Colonic mucosa (tissue), 4 donors: Measurements from ENCODE around the gene GPR162. TPM values are rescaled to one million over a fixed set of nuclear protein-coding genes. Genes with fewer than 3 reads are reported as not detected.

Experiments
- DNase-seq: peaks from one replicate; pipeline ENCODE4 v3.0.0-alpha.2; 2020
- H3K27ac ChIP-seq: fragments of 200-600 bp; one replicate; pipeline ENCODE4 v1.8.0; 2021
- H3K27me3 ChIP-seq: fragments of 200-600 bp; one replicate; pipeline ENCODE4 v1.8.0; 2021
- H3K36me3 ChIP-seq: fragments of 200-600 bp; one replicate; pipeline ENCODE4 v1.8.0; 2021
- H3K4me1 ChIP-seq: fragments of 200-600 bp; one replicate; pipeline ENCODE4 v1.8.0; 2021; ENCODE audit warnings: mild to moderate bottlenecking
- H3K4me3 ChIP-seq: fragments of 200-600 bp; one replicate; pipeline ENCODE4 v1.8.0; 2021
- H3K9ac ChIP-seq, 2 donors: one replicate each; pipeline ENCODE4 v1.7.0; 2013; ENCODE audit warnings: control low read depth in 2 of 2, low read depth in 2 of 2, low read length in 2 of 2
- H3K9me3 ChIP-seq: fragments of 200-600 bp; one replicate; pipeline ENCODE4 v1.8.0; 2021
- CTCF ChIP-seq: fragments of 200-600 bp; IDR thresholded peaks from one replicate; pipeline ENCODE4 v1.8.0; 2022; ENCODE audit warnings: antibody characterized with exemption, mild to moderate bottlenecking
- intact Hi-C: fragments of 100-400 bp; cut with DNase I; formaldehyde crosslinking; loops from one replicate; pipeline ENCODE4 v1.14.1; 2022
- total RNA-seq, 2 donors: library from RNA; stranded (reverse); fragmentation: NEBNext Ultra II Directional in 1 of 2; extraction: Animal tissue kit (Norgen Biotek cat#: 25700) in 1 of 2; gene quantifications; one replicate each; pipeline ENCODE4 v1.2.1, GENCODE V29; 2021
- donor health status: healthy.
- donor health status: DM: no; HTN: no; CAD: no.
- donor health status: DM: no; HTN: no; CAD: no.

Gene GPR162
- 1 to 10 TPM; 1.9 to 2.7 TPM for total RNA-seq

- TF ChIP-seq CTCF = no peak
- Histone ChIP-seq H3K9ac (peak within 1 kb of the TSS in 1 of 2 donors; percentile 47), H3K4me3 (peak within 1 kb of the TSS; percentile 24), H3K4me1 (no peaks in the 10 kb centered on the region), H3K36me3 (no peaks in the 10 kb centered on the region), H3K27ac (no peak within 1 kb of the TSS), H3K9me3 (no peaks in the 10 kb centered on the region), H3K27me3 (peaks cover 16% of the 10 kb centered on the region)
- DNase-seq = no peak
- intact Hi-C loops = loop anchor here (5.0 kb wide), 1 partner anchor 85 kb away; no protein-coding TSS in a partner anchor
These were observed at the start of gene GPR162 for GRCh38 chr12:6821591-6822425. GPR162 (plus strand) TSS chr12:6821821; CDS start chr12:6823899, 2,078 bp downstream.

GRCh38 chr12:6772331-6772695 lies 49.3 kb upstream of the GPR162 start, which contains the start of gene LAG3:
LAG3 (plus strand) TSS chr12:6772520; CDS start chr12:6772853, 333 bp downstream.
- Histone ChIP-seq H3K36me3 (no peaks in the 10 kb centered on the region), H3K27ac (peak within 1 kb of the TSS; percentile 19), H3K4me1 (peaks cover 3% of the 10 kb centered on the region), H3K9me3 (no peaks in the 10 kb centered on the region), H3K4me3 (peak within 1 kb of the TSS; percentile 9), H3K9ac (peak within 1 kb of the TSS; percentile 46 to 53), H3K27me3 (peaks cover 9% of the 10 kb centered on the region)
- intact Hi-C loops = no loop called here
- peak; percentile 32 for DNase-seq
- TF ChIP-seq CTCF = no peak

GRCh38 chr12:6772726-6773589 lies 48.7 kb upstream of the GPR162 start:
- H3K4me3 ChIP-seq = peak overlapping the region; percentile 9
- no peak for DNase-seq
- TF ChIP-seq CTCF = no peak
- H3K27ac ChIP-seq = no peak overlapping the region
- peak overlapping the region; percentile 46 to 53 for H3K9ac ChIP-seq
- peaks cover 3% of the 10 kb centered on the region for H3K4me1 ChIP-seq
- intact Hi-C loops = no loop called here
- no peaks in the 10 kb centered on the region for H3K9me3 ChIP-seq
- no peaks in the 10 kb centered on the region for H3K36me3 ChIP-seq
- H3K27me3 ChIP-seq = peaks cover 9% of the 10 kb centered on the region

GRCh38 chr12:6773590-6774351 lies 47.9 kb upstream of the GPR162 start:
- peaks cover 9% of the 10 kb centered on the region for H3K27me3 ChIP-seq
- intact Hi-C loops = no loop called here
- H3K9me3 ChIP-seq = no peaks in the 10 kb centered on the region
- H3K36me3 ChIP-seq = no peaks in the 10 kb centered on the region
- no peak overlapping the region for H3K27ac ChIP-seq
- no peaks in the 10 kb centered on the region for H3K4me1 ChIP-seq
- no peak for TF ChIP-seq CTCF
- DNase-seq = peak; percentile 40
- H3K9ac ChIP-seq = peak overlapping the region in 1 of 2 donors; percentile 53
- peak overlapping the region; percentile 9 for H3K4me3 ChIP-seq
